ENCODE measurements around the gene PLEKHG3. TPM values are rescaled to one million over a fixed set of nuclear protein-coding genes. Genes with fewer than 3 reads are reported as not detected.
"Not testable (repeated sequence)": the region's sequence is repeated elsewhere in the genome, so short reads cannot be mapped to it uniquely, and the experiment has no call there.

Gene PLEKHG3
- 10.1 TPM for total RNA-seq (ENCODE audit: unreplicated experiment)
- long read RNA-seq: 0 reads

GRCh38 chr14:64704143-64704742, at the start of gene PLEKHG3:
Gene PLEKHG3 (plus strand): TSS chr14:64704424. CDS start chr14:64727632, 23,208 bp downstream.
- peaks cover 2% of the 10 kb centered on the region for H3K9me3 Mint-ChIP-seq (ENCODE audit: unreplicated experiment)
- DNase-seq: peak; percentile 82
- H3K27me3 Mint-ChIP-seq (ENCODE audit: unreplicated experiment): peaks cover 17% of the 10 kb centered on the region
- no peak within 1 kb of the TSS for H3K27ac Mint-ChIP-seq (ENCODE audit: unreplicated experiment)
- peaks cover under 1% of the 10 kb centered on the region for H3K36me3 Mint-ChIP-seq (ENCODE audit: unreplicated experiment)
- peaks cover 17% of the 10 kb centered on the region for H3K4me1 Mint-ChIP-seq (ENCODE audit: low read depth, unreplicated experiment)
- TF ChIP-seq, protein P1, sequence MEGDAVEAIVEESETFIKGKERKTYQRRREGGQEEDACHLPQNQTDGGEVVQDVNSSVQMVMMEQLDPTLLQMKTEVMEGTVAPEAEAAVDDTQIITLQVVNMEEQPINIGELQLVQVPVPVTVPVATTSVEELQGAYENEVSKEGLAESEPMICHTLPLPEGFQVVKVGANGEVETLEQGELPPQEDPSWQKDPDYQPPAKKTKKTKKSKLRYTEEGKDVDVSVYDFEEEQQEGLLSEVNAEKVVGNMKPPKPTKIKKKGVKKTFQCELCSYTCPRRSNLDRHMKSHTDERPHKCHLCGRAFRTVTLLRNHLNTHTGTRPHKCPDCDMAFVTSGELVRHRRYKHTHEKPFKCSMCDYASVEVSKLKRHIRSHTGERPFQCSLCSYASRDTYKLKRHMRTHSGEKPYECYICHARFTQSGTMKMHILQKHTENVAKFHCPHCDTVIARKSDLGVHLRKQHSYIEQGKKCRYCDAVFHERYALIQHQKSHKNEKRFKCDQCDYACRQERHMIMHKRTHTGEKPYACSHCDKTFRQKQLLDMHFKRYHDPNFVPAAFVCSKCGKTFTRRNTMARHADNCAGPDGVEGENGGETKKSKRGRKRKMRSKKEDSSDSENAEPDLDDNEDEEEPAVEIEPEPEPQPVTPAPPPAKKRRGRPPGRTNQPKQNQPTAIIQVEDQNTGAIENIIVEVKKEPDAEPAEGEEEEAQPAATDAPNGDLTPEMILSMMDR (IDR thresholded peaks at IDR 0.05; ENCODE audit: partially characterized antibody, unreplicated experiment): no peak
- peak within 1 kb of the TSS; percentile 83 for H3K4me3 Mint-ChIP-seq (ENCODE audit: unreplicated experiment)

- no peak for DNase-seq
- TF ChIP-seq, protein P1 (IDR thresholded peaks at IDR 0.05; ENCODE audit: partially characterized antibody, unreplicated experiment): no peak
- Mint-ChIP-seq H3K36me3 (ENCODE audit: unreplicated experiment) (no peaks in the 10 kb centered on the region), H3K4me1 (ENCODE audit: low read depth, unreplicated experiment) (no peaks in the 10 kb centered on the region), H3K27ac (ENCODE audit: unreplicated experiment) (no peak overlapping the region), H3K27me3 (ENCODE audit: unreplicated experiment) (no peaks in the 10 kb centered on the region), H3K4me3 (ENCODE audit: unreplicated experiment) (no peak overlapping the region), H3K9me3 (ENCODE audit: unreplicated experiment) (peaks cover 2% of the 10 kb centered on the region)
Observed at GRCh38 chr14:64654901-64655300, 49.3 kb upstream of the PLEKHG3 start.

- TF ChIP-seq, protein P1 (IDR thresholded peaks at IDR 0.05; ENCODE audit: partially characterized antibody, unreplicated experiment): no peak
Observed at GRCh38 chr14:64656986-64657385, 47.2 kb upstream of the PLEKHG3 start.

GRCh38 chr14:64658201-64658600, 46.0 kb upstream of the PLEKHG3 start:
- no peaks in the 10 kb centered on the region for H3K36me3 Mint-ChIP-seq (ENCODE audit: unreplicated experiment)
- peaks cover 3% of the 10 kb centered on the region for H3K27me3 Mint-ChIP-seq (ENCODE audit: unreplicated experiment)
- no peak overlapping the region for H3K4me3 Mint-ChIP-seq (ENCODE audit: unreplicated experiment)
- DNase-seq: no peak
- TF ChIP-seq, protein P1 (IDR thresholded peaks at IDR 0.05; ENCODE audit: partially characterized antibody, unreplicated experiment): no peak
- H3K27ac Mint-ChIP-seq (ENCODE audit: unreplicated experiment): no peak overlapping the region
- no peaks in the 10 kb centered on the region for H3K4me1 Mint-ChIP-seq (ENCODE audit: low read depth, unreplicated experiment)
- H3K9me3 Mint-ChIP-seq (ENCODE audit: unreplicated experiment): no peaks in the 10 kb centered on the region

More at GRCh38 chr14:64656986-64657385, 47.2 kb upstream of the PLEKHG3 start:
- H3K36me3 Mint-ChIP-seq (ENCODE audit: unreplicated experiment): no peaks in the 10 kb centered on the region
- no peaks in the 10 kb centered on the region for H3K9me3 Mint-ChIP-seq (ENCODE audit: unreplicated experiment)
- peaks cover 3% of the 10 kb centered on the region for H3K27me3 Mint-ChIP-seq (ENCODE audit: unreplicated experiment)
- H3K4me3 Mint-ChIP-seq (ENCODE audit: unreplicated experiment): no peak overlapping the region
- H3K27ac Mint-ChIP-seq (ENCODE audit: unreplicated experiment): no peak overlapping the region
- H3K4me1 Mint-ChIP-seq (ENCODE audit: low read depth, unreplicated experiment): no peaks in the 10 kb centered on the region
- no peak for DNase-seq

GRCh38 chr14:64658700-64659264, 45.4 kb upstream of the PLEKHG3 start:
- H3K27me3 Mint-ChIP-seq (ENCODE audit: unreplicated experiment); DNase-seq; H3K36me3 Mint-ChIP-seq (ENCODE audit: unreplicated experiment); H3K4me1 Mint-ChIP-seq (ENCODE audit: low read depth, unreplicated experiment); H3K9me3 Mint-ChIP-seq (ENCODE audit: unreplicated experiment); H3K27ac Mint-ChIP-seq (ENCODE audit: unreplicated experiment); H3K4me3 Mint-ChIP-seq (ENCODE audit: unreplicated experiment): not testable (repeated sequence)
